HL-60/S4 treated with retinoic acid at 250 ng/mL for 4 days and 3 days (cell line): ENCODE measurements around the gene PLK3.

Experiments
- in situ Hi-C: fragments of 300-500 bp; cut with MboI; formaldehyde crosslinking; loops from 2 replicates; pipeline ENCODE4 v1.7.0; 2022; ENCODE audit warnings: low sequenced_read_pairs

The PLK3 gene

DNA sequence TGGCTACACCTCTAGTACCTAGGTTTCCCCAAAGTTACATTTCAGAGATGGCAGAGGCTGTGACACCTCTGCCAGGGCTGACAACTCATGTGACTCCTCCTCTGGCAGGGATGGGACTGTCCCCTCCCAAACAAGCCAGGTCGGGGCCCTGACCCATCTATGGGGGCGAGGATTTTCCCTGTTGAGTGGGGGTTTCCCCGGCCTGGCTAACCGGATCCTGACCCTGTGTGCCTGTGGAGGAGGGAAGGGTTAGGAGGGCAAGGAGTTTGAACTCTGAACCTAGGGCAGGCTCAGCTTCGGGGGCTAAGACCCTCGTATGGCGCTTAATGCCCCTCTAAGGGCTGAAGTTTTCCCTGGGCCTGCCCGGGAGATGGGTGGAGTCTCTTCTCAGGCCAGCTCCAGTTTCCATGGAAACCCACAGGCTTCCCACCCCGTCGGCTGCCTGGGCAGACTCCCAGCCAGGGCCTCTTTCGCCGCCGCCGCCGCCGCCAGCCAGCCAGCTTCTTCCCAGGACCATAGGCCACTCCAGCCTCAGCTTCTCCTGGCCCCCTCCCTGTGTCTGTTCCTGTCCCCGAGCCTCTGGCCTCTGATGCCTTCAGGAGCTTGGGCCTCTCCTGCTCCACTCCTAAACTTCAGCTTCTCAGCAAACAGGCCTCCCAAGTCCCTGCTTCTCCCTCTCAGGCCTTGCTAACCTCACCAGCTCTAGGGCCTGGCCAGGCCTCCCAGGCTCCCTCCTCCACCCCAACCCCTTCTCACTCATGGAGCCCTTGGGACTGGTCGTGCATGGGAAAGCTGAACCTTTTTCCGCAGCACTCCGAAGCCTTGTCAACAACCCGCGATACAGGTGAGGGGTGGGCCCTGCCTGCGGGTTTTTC is 8.1 kb downstream of the PLK3 start, which contains the start of gene BTBD19:
TSS of gene BTBD19 (plus strand) at position 461 of the 875 bp plus-strand sequence. CDS start at position 759, 298 bp downstream.
- in situ Hi-C loops, result loop anchor here (25.0 kb wide), 1 partner anchor 204 kb away; the partner anchor contains the start of genes HECTD3 and UROD

DNA sequence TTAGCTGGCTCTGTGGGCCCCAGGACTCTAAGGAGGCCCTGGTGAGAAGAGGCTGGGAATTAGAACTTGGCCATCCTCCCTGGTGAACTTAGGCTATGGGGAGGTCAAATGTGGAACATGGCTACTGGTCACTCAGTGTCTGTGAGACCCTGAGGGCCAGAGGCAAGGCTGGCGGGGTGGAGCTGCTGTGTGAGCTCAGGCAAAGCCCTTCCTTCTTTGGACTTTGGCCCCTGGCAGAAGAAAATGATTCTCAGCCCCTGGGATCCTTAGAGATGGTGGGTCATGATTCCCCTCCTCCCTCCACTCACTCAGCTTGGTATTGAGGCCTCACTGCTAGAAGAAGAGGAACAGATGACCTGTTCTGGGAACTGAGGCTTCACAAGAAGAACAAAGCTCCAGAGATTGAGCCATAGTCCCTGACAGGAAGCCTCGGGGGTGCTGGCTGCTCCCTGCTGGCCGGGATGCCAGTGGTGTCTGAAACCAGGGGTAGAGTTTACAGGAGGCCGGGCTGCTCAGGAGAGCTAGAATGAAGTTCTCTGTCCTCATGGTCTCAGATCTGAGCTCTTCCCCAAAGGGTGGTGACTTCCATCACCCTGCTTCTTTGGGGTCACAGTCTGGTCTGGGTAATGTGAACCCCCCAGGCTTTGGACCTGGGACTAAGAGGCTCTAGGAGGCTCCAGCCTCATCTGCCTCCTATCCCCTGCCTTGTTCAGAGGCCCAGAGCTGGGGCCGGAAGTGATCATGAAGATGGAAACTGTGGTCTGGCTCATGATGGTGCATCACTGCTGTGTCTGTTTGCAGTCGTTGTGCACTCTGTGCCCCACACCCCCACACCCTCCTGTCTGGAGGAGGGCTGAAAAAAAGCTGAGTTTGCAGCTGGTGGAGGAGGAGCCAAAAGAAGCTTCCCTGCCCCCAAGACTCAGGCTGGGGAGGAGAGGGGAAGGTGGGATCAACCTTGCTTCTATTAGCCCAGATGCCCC is 9.1 kb downstream of the PLK3 start:
- in situ Hi-C loops, result loop anchor here (25.0 kb wide), 1 partner anchor 203 kb away; the partner anchor contains the start of genes HECTD3 and UROD

DNA sequence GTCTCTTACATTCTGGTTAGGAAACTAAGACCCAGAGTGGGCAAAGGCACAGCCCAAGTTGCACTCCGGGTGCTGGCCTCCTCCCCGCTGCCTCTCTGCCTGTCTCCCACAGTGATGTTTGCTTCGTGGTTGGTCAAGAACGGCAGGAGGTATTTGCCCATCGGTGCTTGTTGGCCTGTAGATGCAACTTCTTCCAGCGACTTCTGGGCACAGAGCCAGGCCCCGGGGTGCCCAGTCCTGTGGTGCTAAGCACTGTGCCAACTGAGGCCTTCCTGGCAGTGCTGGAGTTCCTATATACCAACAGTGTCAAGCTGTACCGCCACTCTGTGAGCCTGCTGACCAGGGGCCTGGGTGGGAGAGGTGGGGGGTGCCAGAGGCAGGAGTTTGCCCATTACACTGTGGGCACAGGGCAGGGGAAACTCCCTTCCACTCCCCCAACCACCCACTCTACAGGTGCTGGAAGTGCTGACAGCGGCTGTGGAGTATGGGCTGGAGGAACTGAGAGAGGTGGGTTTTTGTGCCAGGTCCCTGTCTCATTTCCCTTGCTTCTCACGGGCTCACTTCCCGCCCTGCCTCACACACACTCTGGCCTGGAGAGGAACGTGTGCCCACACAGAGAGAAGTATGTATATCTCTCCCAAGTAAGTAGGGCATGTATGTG is 10.1 kb downstream of the PLK3 start:
- in situ Hi-C loops, result loop anchor here (25.0 kb wide), 1 partner anchor 202 kb away; the partner anchor contains the start of genes HECTD3 and UROD

DNA sequence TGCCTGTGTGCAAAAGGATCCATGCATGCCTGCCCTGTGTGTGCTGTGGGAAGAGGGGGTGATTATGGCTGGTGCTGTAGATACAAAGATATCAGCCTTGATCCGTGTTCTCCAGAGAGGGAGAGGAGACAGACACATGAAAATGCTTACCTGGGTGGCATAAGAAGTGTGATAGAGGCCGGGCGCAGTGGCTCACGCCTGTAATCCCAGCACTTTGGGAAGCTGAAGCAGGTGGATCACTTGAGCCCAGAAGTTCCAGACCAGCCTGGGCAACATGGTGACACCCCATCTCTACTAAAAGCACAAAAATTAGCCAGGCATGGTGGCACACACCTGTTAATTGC is 10.6 kb downstream of the PLK3 start:
- in situ Hi-C loops, result loop anchor here (25.0 kb wide), 1 partner anchor 202 kb away; the partner anchor contains the start of genes HECTD3 and UROD

DNA sequence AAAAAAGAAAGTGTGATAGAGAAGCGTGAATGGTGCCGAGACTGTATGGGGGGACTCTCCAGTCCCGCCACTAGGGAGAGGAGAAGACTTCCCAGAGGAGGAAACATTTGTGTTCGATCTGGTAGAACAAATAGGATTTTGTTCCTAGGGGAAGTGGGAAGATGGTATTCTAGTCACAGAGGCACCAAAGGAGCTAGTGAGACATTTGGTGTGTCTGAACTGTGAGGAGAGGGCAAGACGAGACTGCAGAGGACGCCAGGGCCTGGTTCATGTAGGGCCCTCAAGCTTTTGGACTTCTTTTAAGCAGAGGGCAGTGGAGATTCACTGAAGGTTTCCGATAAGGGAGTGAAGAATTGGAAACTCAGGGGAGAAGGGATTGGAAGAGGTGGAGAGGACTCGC is 11.1 kb downstream of the PLK3 start:
- in situ Hi-C loops, result loop anchor here (25.0 kb wide), 1 partner anchor 201 kb away; the partner anchor contains the start of genes HECTD3 and UROD

DNA sequence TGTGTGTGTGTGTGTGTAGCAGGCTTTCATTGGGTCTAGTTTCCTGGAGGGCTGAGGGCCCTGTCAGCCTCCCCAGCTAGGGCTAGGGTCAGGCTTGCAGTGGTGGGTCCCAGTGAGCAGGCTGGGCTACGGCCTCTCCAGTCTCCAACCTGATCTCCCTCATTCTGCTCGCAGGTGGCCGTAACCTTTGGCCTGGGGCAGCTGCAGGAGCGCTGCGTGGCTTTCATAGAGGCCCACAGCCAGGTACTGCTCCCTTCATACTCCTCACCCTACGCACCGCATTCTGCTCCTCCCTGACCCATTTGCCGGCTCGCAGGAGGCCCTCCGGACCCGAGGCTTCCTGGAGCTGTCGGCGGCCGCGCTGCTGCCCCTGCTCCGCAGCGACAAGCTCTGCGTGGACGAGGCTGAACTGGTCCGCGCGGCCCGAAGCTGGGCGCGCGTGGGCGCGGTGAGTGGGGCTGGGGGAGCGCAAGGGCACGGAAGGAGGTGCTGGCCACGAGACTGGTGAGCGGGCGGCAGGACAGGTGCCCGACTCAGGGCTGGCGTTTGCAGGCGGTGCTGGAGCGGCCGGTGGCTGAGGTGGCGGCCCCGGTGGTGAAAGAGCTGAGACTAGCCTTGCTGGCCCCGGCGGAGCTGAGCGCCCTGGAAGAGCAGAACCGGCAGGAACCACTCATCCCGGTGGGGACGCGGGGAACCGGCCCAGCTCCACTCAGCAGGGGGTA is 12.8 kb downstream of the PLK3 start:
- in situ Hi-C loops, result loop anchor here (25.0 kb wide), 1 partner anchor 199 kb away; the partner anchor contains the start of genes HECTD3 and UROD

DNA sequence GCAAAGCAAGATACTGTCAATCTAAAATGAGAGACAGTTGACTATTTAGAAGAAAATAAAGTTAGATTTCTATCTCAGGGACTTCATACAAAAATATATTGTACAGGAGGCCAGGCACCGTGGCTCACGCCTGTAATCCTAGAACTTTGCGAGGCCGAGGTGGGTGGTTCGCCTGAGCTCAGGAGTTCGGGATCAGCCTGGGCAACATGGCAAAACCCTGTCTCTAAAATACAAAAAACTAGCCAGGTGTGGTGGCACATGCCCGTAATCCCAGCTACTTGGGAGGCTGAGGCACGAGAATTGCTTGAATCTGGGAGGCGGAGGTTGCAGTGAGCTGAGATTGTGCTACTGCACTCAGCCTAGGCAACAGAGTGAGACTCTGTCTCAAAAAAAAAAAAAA is 15.7 kb downstream of the PLK3 start:
- in situ Hi-C loops, result loop anchor here (25.0 kb wide), 1 partner anchor 196 kb away; the partner anchor contains the start of genes HECTD3 and UROD

DNA sequence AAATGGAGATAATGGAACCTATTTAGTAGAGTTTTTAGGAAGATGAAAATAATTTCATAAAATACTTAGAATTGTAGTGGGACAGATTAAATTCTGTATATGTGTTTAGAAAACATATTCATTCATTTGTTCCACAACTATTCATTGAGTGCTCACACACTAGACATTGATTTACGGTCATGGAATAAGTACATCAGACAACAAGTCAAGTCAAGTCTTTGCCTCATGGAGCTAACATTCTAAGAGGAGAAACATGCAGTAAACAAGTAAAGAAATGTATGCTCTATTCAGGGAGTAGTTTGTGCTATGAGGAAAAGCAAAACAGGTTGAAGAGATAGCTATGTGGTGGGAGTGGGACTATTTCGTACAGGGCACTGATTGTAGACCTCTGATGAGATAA is 17.1 kb downstream of the PLK3 start:
- in situ Hi-C loops, result loop anchor here (25.0 kb wide), 1 partner anchor 195 kb away; the partner anchor contains the start of genes HECTD3 and UROD

DNA sequence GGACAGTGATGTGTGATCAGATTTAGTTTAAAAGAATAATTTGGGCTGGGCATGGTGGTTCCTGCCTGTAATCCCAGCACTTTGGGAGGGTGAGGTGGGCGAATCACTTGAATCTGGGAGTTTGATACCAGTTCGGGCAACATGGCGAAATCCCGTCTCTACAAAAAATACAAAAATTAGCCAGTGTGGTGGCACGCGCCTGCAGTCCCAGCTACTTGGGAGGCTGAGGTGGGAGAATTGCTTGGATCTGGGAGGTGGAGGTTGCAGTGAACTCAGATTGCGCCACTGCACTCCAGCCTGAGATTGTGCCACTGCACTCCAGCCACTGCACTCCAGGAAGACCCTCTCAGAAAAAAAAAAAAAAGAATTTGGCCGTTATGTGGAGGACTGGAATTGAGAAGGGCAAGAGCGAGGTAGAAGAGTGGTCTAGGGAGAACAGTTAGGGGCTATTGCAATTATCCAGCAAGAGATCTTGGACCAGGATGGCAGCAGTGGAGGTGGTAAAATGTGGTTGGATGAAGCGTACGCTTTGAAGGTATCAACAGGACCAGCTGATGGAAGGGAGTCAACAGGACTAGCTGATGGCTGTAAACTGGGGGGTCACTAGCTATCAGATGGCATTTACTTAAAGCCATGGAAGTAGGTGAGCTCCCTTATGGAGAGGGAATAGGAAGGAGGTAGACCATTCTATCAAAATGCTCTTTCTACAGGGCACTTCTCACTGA is 17.8 kb downstream of the PLK3 start:
- in situ Hi-C loops, result loop anchor here (25.0 kb wide), 1 partner anchor 194 kb away; the partner anchor contains the start of genes HECTD3 and UROD

DNA sequence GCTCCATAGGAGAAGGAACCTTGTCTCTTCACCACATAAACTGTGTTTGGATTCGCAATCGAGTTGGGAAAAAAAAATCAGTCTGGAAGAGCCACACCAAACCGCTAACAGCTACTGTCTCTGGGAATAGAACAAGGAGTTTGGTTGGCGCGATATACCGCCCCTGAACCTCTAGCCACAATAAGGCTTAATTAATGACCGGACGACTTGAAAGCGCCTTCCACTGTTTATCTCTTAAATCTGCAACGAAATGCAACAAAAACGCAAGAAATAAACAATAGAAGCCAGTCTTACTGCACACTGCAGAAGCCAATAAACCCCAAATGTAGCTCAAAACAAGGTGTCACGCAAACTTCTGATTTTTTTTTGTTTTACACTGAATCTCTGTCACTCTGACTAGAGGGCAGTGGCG is 19.0 kb downstream of the PLK3 start:
- in situ Hi-C loops, result loop anchor here (25.0 kb wide), 1 partner anchor 193 kb away; the partner anchor contains the start of genes HECTD3 and UROD

DNA sequence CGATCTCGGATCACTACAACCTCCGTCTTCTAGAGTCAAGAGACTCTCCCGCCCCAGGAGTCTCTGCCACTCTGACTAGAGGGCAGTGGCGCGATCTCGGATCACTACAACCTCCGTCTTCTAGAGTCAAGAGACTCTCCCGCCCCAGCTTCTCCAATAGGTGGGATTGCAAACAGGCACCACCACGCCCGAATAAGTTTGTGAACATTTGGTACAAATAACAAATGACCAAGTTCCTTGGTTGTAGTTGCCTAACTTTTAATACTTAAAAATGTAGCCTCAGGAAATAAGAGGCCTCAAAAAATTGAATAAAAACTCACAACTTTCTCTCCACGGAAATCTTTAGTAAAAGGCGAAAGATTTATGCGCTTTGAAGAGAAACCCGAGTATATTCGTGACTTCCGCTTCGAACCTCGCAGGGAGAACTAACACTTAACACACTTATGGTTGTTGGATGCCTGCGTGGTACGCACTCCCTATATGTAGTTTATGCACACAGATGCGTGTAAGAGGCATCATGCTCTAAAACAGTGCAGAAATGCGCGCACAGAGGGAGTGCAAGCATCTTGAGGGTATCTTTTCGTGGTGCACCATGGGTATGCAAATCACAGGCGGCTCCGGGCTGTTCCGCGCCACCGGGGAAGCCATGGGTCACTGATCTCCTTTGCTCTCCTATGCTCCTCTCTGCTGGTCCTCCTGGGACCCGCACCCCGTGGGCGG is 19.6 kb downstream of the PLK3 start:
- in situ Hi-C loops, result loop anchor here (25.0 kb wide), 1 partner anchor 193 kb away; the partner anchor contains the start of genes HECTD3 and UROD

DNA sequence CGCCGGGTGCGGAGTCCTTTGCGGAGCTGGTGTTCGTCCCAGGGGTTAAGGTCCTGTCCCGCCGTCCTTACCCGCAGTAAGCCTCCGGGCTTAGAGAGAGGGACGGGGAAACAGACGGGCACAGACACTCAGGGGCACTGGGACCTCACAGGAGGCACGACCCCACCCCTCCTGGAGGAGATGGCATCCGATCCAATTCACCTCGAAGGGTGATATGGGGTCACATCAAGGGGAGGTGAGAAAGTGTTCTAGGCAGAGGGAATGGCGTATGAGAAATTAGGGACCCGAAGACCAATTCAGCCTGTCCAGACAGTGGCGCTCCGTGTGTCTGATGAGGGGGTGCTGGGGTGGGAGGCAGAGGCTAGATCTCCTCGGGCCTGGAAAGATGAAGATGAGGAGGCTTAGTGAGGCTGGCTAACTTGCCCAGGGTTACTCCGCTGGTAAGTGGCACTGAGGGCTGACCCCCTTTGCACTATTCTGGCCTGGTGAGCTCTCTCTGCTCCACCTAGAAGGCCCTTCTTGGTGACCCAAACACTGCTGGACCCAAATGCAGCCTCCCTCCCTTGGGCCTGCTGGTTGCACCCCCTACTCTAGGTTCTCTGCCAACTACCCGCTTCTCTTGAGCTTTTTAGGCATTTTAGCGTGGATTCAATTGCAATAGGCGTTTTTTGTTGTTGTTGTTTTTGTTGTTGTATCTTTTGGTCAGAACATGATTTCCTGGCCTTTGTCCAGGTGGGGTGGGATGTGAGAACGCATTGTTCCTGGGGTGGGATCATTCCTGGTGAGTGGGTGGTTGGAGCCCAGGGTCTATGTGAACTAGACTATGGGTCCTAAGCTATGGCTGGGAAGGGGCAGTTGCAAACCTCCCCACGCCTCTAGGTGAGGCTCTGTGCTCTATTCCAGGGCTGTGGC is 20.4 kb downstream of the PLK3 start:
- in situ Hi-C loops, result loop anchor here (25.0 kb wide), 1 partner anchor 192 kb away; the partner anchor contains the start of genes HECTD3 and UROD

DNA sequence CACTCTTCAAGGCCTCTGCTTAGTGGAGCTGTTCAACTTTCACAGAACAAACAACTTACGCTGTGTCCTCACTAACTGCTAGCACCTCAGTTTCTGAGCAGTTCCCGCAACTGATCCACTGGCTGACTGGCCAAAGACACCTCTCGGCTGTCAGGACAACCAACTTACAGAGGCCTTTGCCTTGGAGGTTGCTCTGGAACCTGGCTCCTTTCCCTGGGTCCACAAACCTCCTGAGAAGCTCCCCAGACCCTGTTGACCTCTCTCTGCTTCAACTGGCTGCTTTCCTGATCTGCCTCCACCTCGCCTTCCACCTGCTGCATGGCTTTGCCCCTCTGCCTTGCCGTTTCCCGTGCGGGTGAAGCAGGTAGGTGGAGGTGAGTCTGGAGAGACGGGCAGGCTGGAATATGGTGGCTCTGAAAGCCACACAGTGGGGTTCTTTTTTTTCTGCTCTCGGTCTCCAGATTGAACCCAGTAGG is 21.1 kb downstream of the PLK3 start:
- in situ Hi-C loops, result loop anchor here (25.0 kb wide), 1 partner anchor 191 kb away; the partner anchor contains the start of genes HECTD3 and UROD

DNA sequence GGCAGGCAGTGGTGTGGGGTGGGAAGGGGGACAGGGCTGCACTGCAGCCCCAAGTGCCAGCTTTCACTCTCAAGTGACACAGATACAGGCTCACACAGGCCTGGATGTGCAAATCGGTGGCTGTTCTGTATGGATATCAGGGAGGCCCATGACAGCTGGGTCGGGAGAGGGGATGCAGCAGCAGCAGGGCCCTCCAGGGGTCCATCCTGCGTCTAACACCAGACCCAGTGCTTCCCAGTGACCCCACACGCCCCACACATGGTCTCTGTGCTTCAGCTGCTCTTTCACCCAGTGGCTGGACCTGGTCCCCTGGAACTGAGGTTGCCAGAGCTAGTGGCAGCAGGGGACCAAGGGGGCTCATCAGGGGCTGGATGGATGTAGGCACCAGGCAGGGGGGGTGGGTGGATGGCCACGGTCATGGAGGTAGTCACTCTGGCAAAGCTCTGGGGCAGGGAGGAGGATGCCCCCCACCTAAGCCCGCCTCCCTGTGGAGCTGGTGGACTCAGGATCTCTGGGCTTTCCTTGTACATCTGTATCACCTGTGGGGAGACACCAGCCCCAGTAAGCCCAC is 22.0 kb downstream of the PLK3 start:
- in situ Hi-C loops, result loop anchor here (25.0 kb wide), 1 partner anchor 190 kb away; the partner anchor contains the start of genes HECTD3 and UROD

DNA sequence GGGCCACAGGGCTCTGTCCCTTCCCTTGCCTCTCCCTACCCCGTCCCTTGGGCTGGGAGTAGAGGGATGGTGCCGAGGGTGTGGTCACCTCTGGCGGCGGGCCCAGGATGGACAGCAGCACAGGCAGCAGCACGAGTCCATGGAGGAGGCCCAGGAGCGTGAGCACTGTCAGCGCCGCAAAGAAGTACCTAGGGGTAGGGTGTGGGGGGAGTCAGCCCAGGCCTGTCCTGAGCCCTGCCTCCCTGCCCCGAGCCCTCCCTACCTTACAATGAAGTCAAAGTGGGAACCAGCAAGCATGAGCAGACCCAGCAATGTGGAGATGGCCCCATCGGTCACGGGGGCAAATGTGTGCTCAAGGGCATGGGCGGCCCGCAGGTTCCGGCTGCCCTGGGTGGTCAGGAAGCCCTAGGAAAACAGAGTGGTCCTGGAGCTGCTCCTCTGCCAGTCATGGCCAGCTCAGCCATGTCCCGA is 22.8 kb downstream of the PLK3 start:
- in situ Hi-C loops, result loop anchor here (25.0 kb wide), 1 partner anchor 189 kb away; the partner anchor contains the start of genes HECTD3 and UROD

DNA sequence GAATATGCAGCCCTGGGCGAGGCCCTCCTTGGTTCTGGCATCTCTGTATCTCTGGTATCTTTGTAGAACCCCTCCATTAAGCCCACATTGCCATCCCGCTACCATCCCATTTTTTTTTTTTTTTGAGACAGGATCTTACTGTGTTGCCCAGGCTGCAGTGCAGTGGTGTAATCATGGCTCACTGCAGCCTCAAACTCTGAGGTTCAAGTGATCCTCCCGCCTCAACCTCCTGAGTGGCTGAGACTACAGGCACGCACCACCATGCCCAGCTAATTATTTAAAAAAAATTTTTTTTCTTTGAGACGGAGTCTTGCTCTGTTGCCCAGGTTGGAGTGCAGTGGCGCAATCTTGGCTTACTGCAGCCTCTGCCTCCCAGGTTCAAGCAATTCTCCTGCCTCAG is 24.2 kb downstream of the PLK3 start:
- in situ Hi-C loops, result loop anchor here (25.0 kb wide), 1 partner anchor 188 kb away; the partner anchor contains the start of genes HECTD3 and UROD
